ENCODE measurements around the gene FNDC3B. TPM values are rescaled to one million over a fixed set of nuclear protein-coding genes. Genes with fewer than 3 reads are reported as not detected.

The FNDC3B gene
- total and polyA plus RNA-seq, 2 donors (not counting 3 experiments of a cell fraction or from before 2014, with no cell fraction given): 91.6 to 295 TPM

GRCh38 chr3:172020763-172021162 is 18.6 kb upstream of the FNDC3B start:
- BruUV-seq (replicated peaks): no TSS peak
- dilution Hi-C loops (cut with MboI; ENCODE audit: extremely low pct_ligation_motif_present, low sequenced_read_pairs): no loop called here

More at GRCh38 chr3:172020763-172021162, 18.6 kb upstream of the FNDC3B start:
- Histone ChIP-seq H3K9me3 (replicated peaks; ENCODE audit: control insufficient read depth, insufficient read depth, low read length) (no peaks in the 10 kb centered on the region), H3K9me1 (replicated peaks; ENCODE audit: control insufficient read depth, extremely low read depth, insufficient read depth, low read length) (no peaks in the 10 kb centered on the region), H2AFZ (ENCODE audit: low read depth, low read length) (no peak overlapping the region), H3K4me3 (replicated peaks in 1 of 3; ENCODE audit: insufficient read depth in 1 of 3, low read depth in 1 of 3, low read length in 3 of 3) (no peak overlapping the region), H3K79me2 (ENCODE audit: control insufficient read depth, insufficient read depth, low read length) (no peaks in the 10 kb centered on the region), H3K9ac (replicated peaks; ENCODE audit: extremely low read depth, insufficient read depth, low read length) (no peak overlapping the region), H3K4me1 (ENCODE audit: control insufficient read depth, extremely low read depth, insufficient read depth, low read length) (no peaks in the 10 kb centered on the region), H4K20me1 (replicated peaks; ENCODE audit: control insufficient read depth, extremely low read depth, insufficient read depth, low read length) (no peaks in the 10 kb centered on the region), H3K27ac (ENCODE audit: insufficient read depth, low read depth, low read length) (no peak overlapping the region), H3K4me2 (ENCODE audit: insufficient read depth, low read length) (no peak overlapping the region), H3K36me3 (ENCODE audit: control insufficient read depth in 2 of 2, extremely low read depth in 1 of 2, insufficient read depth in 2 of 2, low read length in 2 of 2) (no peaks in the 10 kb centered on the region), H3K27me3 (ENCODE audit: control insufficient read depth in 2 of 2, insufficient read depth in 2 of 2, low read length in 2 of 2) (no peaks in the 10 kb centered on the region)
- intact Hi-C loops (cut with micrococcal nuclease): no loop called here
- DNase-seq (ENCODE audit: low read depth, low spot score) (no peak), FAIRE-seq (no peak)
- ChIA-PET POLR2A (no interaction called here), CTCF (interaction anchor here (1.3 kb wide), 1 partner anchor 27 kb away, joined by 3 read pairs; no protein-coding TSS in a partner anchor)
- TF ChIP-seq FOS (IDR thresholded peaks at IDR 0.05; ENCODE audit: borderline replicate concordance, insufficient read depth, low read length) (no peak), POLR2A (IDR thresholded peaks at IDR 0.05; ENCODE audit: low read depth, low read length) (no peak), EZH2 (IDR thresholded peaks at IDR 0.05; ENCODE audit: borderline replicate concordance, low read depth, low read length, severe bottlenecking) (no peak), JUN (IDR thresholded peaks at IDR 0.05; ENCODE audit: borderline replicate concordance, insufficient read depth, insufficient read length, low read depth) (no peak), MYC (IDR thresholded peaks at IDR 0.05; ENCODE audit: low read depth, low read length) (no peak), CTCF (IDR thresholded peaks at IDR 0.05; ENCODE audit: extremely low read depth in 1 of 2, insufficient read depth in 1 of 2, low read depth in 1 of 2, low read length in 2 of 2) (no peak), GATA2 (IDR thresholded peaks at IDR 0.05; ENCODE audit: insufficient read depth, insufficient read length, low read depth, low read length) (no peak), MAX (IDR thresholded peaks at IDR 0.05; ENCODE audit: insufficient read depth, insufficient read length) (no peak), POLR2AphosphoS5 (IDR thresholded peaks at IDR 0.05; ENCODE audit: insufficient read depth, low read depth, low read length) (no peak)
